OCI-LY3 (cell line): ENCODE data around the gene WDR83.

Source experiments
- EZH2phosphoT487 ChIP-seq: fragments of 200-600 bp; shearing (Covaris generic); IDR thresholded peaks from 2 replicates; pipeline ENCODE4 v1.6.1; 2018; ENCODE audit warnings: antibody characterized with exemption, mixed run types, low read depth
- TF ChIP-seq, protein P1 (sequence below): fragments of 200-600, 300-600 bp; sonication (generic); IDR thresholded peaks from 2 replicates; pipeline ENCODE4 v1.5.1; 2014; ENCODE audit warnings: antibody characterized with exemption, low read length, low read depth

DNA sequence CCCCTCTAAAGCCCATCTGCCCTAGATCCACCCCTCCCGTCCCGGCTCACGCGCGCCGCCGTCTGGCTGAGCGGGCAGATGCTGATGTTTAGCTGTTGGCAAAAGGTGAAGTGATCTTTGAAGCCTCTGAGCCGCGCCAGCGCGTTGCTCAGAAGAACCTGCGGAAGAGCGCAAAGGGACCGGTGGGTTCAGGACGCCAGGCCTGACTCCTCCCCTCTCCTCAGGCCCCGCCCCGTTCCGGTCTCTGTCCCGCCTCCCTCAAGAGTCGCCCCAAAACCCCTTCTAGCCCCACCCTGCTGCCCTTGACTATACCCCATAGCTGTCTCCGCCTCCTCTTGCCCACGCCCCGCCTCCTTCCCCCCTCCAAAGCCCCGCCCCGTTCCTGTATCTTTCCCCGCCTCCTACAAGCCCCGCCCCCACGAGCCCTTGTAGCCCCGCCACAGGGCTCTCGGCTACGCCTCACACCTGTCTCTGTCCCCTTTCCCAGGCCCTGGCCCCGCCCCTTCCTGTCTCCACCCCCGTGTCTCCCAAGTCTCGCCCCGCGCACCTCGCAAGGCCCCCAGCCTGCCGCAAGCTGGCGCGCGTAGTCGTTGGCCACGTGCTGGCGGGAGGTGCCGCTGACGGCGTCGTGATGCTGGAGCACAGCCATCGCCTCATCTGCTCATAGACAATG lies 9.6 kb upstream of the WDR83 start:
- TF ChIP-seq, protein P1, sequence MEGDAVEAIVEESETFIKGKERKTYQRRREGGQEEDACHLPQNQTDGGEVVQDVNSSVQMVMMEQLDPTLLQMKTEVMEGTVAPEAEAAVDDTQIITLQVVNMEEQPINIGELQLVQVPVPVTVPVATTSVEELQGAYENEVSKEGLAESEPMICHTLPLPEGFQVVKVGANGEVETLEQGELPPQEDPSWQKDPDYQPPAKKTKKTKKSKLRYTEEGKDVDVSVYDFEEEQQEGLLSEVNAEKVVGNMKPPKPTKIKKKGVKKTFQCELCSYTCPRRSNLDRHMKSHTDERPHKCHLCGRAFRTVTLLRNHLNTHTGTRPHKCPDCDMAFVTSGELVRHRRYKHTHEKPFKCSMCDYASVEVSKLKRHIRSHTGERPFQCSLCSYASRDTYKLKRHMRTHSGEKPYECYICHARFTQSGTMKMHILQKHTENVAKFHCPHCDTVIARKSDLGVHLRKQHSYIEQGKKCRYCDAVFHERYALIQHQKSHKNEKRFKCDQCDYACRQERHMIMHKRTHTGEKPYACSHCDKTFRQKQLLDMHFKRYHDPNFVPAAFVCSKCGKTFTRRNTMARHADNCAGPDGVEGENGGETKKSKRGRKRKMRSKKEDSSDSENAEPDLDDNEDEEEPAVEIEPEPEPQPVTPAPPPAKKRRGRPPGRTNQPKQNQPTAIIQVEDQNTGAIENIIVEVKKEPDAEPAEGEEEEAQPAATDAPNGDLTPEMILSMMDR = no peak
- no peak for TF ChIP-seq EZH2phosphoT487
